IMR-90 (cell line): Measurements from ENCODE around the gene LBH.

ENCODE experiments used
- BHLHE40 ChIP-seq: fragments of 150-350 bp; IDR thresholded peaks from 2 replicates; pipeline ENCODE4 v1.6.1; 2016; ENCODE audit warnings: mild to moderate bottlenecking, low read depth, low read length
- CTCF ChIP-seq: conservative IDR thresholded peaks from 2 replicates; pipeline ENCODE4 v1.5.1; 2012; ENCODE audit warnings: mild to moderate bottlenecking, low read depth, low read length, improper control_type of control experiment
- ELK1 ChIP-seq: fragments of 150-350 bp; IDR thresholded peaks from 2 replicates; pipeline ENCODE4 v1.6.1; 2016; ENCODE audit warnings: low read depth, mild to moderate bottlenecking, low read length, moderate library complexity, borderline replicate concordance
- FOS ChIP-seq: fragments of 150-350 bp; IDR thresholded peaks from 2 replicates; pipeline ENCODE4 v1.6.1; 2016; ENCODE audit warnings: low read depth, low read length
- NFE2L2 ChIP-seq: fragments of 150-350 bp; IDR thresholded peaks from 2 replicates; pipeline ENCODE4 v1.6.1; 2016; ENCODE audit warnings: low read depth, mild to moderate bottlenecking, low read length
- POLR2A ChIP-seq: IDR thresholded peaks from 2 replicates; pipeline ENCODE4 v1.6.1; 2012; ENCODE audit warnings: mild to moderate bottlenecking, low read depth, low read length
- RAD21 ChIP-seq: IDR thresholded peaks from 2 replicates; pipeline ENCODE4 v1.6.1; 2012; ENCODE audit warnings: low read length, improper control_type of control experiment
- RCOR1 ChIP-seq: IDR thresholded peaks from 2 replicates; pipeline ENCODE4 v1.6.1; 2012; ENCODE audit warnings: mild to moderate bottlenecking, low read length, improper control_type of control experiment; ENCODE audit not compliant: insufficient replicate concordance
- RFX5 ChIP-seq: IDR thresholded peaks from 2 replicates; pipeline ENCODE4 v1.8.0; 2012; ENCODE audit warnings: low read depth, mild to moderate bottlenecking, low read length, moderate library complexity
- SMC3 ChIP-seq: fragments of 150-350 bp; IDR thresholded peaks from 2 replicates; pipeline ENCODE4 v1.6.1; 2016; ENCODE audit warnings: low read depth, mild to moderate bottlenecking, antibody characterized with exemption, low read length, moderate library complexity
- USF2 ChIP-seq: fragments of 150-350 bp; IDR thresholded peaks from 2 replicates; pipeline ENCODE4 v1.6.1; 2017; ENCODE audit warnings: mild to moderate bottlenecking, antibody characterized with exemption, low read length, low read depth

- TF ChIP-seq CTCF = no peak
- no peak for TF ChIP-seq POLR2A
- no peak for TF ChIP-seq NFE2L2
- TF ChIP-seq USF2 = no peak
- no peak for TF ChIP-seq FOS
- no peak for TF ChIP-seq RFX5
- no peak for TF ChIP-seq RAD21
- no peak for TF ChIP-seq SMC3
- TF ChIP-seq RCOR1 = no peak
- no peak for TF ChIP-seq ELK1
- no peak for TF ChIP-seq BHLHE40
Observed at GRCh38 chr2:30278419-30278818, 47.1 kb downstream of the LBH start.
